Fibroblast of the aortic adventitia (primary cell): ENCODE results near the gene KIF1C. TPM values are rescaled to one million over a fixed set of nuclear protein-coding genes. Genes with fewer than 3 reads are reported as not detected.

Source experiments
- DNase-seq: peaks from one replicate; pipeline ENCODE4 v3.0.0-alpha.2; 2010; ENCODE audit warnings: low read depth
- H3K4me3 ChIP-seq: 2 replicates; pipeline ENCODE4 v1.5.1; 2011; ENCODE audit warnings: low read depth, mild to moderate bottlenecking, control low read depth, low read length, moderate library complexity
- total RNA-seq: library from RNA; depleted of rRNA; stranded (reverse); fragments of >200 nt; gene quantifications from 2 replicates; pipeline ENCODE4 v1.2.3, GENCODE V29; 2012; ENCODE audit warnings: low replicate concordance
- TF ChIP-seq, protein P1 (sequence below): IDR thresholded peaks from 2 replicates; pipeline ENCODE4 v1.5.1; 2011; ENCODE audit warnings: mild to moderate bottlenecking, low read length, control low read depth, inconsistent platforms; ENCODE audit not compliant: insufficient read depth

The KIF1C gene
- total RNA-seq, 1 donor = 59.5 TPM

DNA sequence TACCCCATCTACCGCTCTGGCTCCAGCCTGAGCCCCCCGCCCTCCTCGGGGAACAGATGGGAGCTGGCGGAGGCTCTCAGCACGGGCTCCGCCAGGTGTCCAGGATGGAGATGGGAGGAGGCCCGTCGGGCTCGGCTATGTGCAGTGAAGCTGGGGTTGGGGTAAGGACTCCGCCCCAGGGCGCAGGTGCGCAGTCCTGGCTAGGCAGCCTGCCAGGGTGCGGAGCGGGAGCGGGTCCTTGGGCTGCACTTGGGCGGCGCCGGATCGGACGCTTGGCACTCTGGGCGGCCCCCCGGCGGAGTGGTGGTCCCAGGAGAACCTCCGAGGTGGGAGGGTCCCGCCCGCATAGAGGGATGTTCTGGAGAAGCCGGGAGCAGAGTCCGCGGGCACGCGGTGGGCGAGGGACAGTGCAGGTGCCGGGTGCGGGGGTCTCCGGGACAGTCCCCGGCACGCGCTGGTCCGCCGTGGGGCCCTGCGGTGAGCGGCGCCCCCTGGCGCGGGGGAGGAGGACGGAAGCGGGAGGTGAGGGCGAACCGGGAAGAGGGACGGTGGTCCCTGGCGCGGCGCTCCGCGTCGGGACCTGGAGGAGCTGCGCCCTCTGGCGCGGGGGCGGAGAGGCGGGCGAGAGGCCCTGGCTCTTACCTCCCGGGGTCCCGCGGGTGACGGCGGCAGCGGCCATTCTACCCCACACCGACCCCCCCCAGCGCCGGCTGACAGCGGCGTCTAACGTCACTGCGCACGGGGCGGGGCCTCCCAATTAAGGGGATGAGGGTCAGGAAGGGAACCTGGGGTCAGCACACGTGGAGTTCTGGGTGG, 10.6 kb upstream of the KIF1C start, which contains the start of gene CAMTA2:
CAMTA2 (minus strand) TSS at position 725 of the 816 bp plus-strand sequence. CDS start 1,453 bp downstream, outside the sequence.
- TF ChIP-seq, protein P1, sequence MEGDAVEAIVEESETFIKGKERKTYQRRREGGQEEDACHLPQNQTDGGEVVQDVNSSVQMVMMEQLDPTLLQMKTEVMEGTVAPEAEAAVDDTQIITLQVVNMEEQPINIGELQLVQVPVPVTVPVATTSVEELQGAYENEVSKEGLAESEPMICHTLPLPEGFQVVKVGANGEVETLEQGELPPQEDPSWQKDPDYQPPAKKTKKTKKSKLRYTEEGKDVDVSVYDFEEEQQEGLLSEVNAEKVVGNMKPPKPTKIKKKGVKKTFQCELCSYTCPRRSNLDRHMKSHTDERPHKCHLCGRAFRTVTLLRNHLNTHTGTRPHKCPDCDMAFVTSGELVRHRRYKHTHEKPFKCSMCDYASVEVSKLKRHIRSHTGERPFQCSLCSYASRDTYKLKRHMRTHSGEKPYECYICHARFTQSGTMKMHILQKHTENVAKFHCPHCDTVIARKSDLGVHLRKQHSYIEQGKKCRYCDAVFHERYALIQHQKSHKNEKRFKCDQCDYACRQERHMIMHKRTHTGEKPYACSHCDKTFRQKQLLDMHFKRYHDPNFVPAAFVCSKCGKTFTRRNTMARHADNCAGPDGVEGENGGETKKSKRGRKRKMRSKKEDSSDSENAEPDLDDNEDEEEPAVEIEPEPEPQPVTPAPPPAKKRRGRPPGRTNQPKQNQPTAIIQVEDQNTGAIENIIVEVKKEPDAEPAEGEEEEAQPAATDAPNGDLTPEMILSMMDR = peak; percentile 53
- DNase-seq = peak; percentile 55

DNA sequence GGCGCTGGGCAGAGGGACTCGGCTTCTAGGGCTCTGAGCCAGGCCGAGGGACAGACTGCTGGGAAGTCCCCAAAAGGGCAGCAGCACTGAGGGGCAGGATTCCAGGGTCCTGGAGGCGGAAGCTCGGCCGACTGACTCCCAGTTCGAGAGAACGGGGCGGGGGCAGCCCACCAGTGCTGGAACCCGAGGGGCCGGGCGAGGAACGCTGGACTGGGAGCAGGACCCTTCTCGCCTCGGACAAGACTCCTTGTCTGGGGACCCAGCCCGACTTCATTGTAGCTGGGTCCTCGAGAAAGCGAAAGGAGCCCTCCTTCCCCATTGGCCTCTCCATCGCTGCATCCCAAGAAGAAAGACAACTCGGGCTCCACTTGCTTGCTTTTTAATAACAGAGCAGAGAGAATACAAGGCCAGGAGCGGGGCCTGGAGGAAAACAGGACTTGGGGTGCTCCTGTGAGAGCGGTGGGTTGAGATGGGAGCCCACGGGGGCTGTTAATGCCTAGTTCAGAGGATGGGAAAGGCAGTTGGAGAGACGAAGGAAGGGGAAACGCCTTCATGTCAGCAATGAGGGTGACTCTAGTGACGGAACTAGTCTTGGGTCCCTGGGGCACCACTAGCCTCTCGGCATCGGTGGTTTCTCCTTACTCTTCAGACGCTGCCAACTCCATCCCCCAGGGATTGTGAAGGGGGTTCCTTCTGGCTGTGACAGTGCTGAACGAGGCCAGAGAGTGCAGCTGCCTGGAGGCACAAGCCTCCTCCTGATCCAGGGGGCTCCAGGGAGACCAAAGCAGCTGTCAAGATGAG, 9.8 kb upstream of the KIF1C start:
- H3K4me3 ChIP-seq = peak overlapping the region; percentile 86
- DNase-seq = no peak
- TF ChIP-seq, protein P1 = no peak

More for the DNA sequence above, 10.6 kb upstream of the KIF1C start, which contains the start of gene CAMTA2:
- H3K4me3 ChIP-seq = peak within 1 kb of the TSS; percentile 86

DNA sequence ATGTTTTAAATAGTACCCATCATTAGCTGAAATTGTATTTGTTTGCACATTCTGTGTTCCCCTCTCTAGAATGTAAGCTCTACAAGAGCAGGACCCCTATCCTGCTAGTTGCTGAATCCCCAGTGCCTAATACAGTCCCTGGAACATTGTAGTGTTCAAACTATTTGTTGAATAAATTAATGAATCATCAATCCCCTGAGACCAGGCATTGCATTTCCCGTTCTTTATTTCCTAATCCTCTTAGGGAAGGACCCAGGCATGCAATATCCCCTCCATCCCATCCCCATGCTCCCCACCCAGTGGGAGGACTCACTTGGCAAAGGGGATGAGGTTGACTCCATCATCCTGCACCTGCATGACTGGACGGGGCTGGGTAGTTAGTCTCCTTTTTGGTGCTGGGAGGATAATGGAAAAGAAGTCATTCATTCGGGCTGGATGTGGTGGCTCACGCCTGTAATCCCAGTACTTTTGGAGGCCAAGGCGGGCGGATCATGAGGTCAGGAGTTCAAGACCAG, 3.6 kb upstream of the KIF1C start:
- TF ChIP-seq, protein P1 = no peak

DNA sequence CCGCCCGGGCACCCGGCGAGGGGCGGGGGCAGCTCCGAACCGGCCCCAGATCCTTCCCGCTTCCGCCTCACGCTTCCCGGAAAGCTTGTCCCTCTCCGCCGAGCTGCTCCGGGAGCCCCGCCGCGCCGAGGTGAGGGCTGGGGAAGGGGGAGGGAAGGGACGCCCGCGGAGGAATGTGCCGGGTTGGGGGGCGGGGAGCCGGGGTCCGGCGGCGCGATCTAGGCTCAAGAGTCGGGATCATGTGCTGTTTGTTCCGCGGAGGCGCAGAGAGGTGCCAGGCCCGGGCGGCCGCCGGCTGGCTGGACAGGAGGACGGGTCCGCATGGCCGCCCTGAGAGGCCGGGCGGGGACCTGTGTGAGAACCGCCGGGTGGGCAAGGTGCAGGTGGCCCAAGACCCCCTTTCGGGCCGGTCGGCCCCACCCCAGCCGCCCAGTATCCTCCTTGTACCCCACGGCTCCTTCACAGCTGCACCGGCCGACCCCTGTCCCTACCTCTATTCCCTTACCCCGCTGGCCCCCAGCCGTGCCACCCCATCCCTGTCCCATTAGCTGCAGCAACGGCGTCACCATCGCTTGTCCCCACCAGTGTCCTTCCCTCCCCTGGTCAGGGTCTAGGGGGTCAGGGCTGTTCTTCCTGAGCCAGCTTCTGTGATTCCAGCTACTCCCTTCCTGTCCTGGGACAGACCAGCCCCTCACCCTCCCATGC, 429 bp downstream of the KIF1C start:
- TF ChIP-seq, protein P1 = no peak
- peak overlapping the region; percentile 97 for H3K4me3 ChIP-seq
- DNase-seq = no peak

More for the DNA sequence above, 3.6 kb upstream of the KIF1C start:
- DNase-seq = no peak
- H3K4me3 ChIP-seq = no peak overlapping the region

DNA sequence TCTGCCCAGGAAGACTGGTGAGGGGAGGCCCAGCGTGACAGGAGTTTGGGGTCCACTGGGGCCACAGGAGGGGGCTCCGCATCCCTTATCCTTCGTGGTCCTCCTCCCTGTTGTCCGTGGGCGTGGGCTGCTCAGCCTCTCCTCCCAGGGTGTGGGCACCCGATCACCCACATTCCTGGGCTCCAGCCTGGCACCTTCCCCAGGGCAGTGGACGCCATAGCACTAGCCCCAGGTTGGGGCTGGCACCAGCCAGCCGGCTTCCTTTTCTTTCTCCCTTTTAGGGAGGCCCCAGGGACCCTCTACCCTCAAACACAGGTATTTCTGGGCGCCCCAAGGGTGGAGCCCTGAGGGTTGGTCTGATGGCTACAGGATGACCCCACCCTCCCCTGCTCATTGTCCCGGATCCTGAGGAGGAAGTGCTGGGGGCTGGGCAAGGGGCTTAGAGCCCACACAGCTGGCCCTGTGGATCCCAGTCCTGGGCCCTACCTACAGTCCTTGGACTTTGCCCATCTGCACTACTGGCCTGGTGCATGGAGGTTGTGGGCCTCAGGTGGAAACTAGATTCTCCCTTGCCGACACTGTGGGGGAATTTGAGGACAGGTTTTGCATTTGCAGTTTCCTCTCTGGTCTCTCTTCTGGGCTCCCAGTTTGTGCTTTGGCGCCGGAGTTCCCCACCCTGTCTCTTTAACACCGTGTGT, 1.1 kb downstream of the KIF1C start:
- TF ChIP-seq, protein P1 = no peak
- H3K4me3 ChIP-seq = peak overlapping the region; percentile 97
- no peak for DNase-seq
